Prostate gland (tissue), 2 donors: ENCODE data around the gene RAPGEF2. TPM values are rescaled to one million over a fixed set of nuclear protein-coding genes. Genes with fewer than 3 reads are reported as not detected.

Experiments used
- DNase-seq: peaks from one replicate; pipeline ENCODE4 v3.0.0-alpha.2; 2019; ENCODE audit warnings: low spot score
- H3K27ac ChIP-seq, 2 donors: fragments of 200-600 bp; sonication (generic); 2 replicates each; pipeline ENCODE4 v1.5.1; 2017 to 2019
- H3K27me3 ChIP-seq: fragments of 200-600 bp; sonication (generic); replicated peaks from 2 replicates; pipeline ENCODE4 v1.5.1; 2019; ENCODE audit not compliant: insufficient read depth
- H3K36me3 ChIP-seq, 2 donors: fragments of 200-600 bp; sonication (generic); 1 replicate in 1 of 2; 2 replicates in 1 of 2; pipeline versions ENCODE4 v1.5.1 to v1.8.1; 2017 to 2019
- H3K4me1 ChIP-seq: fragments of 200-600 bp; sonication (generic); replicated peaks from 2 replicates; pipeline ENCODE4 v1.5.1; 2019
- H3K4me3 ChIP-seq, 2 donors: fragments of 200-600 bp; sonication (generic); 2 replicates each; pipeline ENCODE4 v1.5.1; 2017 to 2019
- H3K9me3 ChIP-seq: fragments of 200-600 bp; sonication (generic); 2 replicates; pipeline ENCODE4 v1.5.1; 2017
- CTCF ChIP-seq, 4 experiments: fragments of 200-600 bp in 2 of 4; fragments of 450-650 bp in 2 of 4; sonication (generic) in 2 of 4; IDR thresholded peaks; 1 replicate in 3 of 4; 2 replicates in 1 of 4; pipeline ENCODE4 v1.5.1; 2016 to 2019; ENCODE audit warnings: antibody characterized with exemption in 4 of 4, mild to moderate bottlenecking in 2 of 4, moderate library complexity in 2 of 4
- POLR2A ChIP-seq: fragments of 450-650 bp; IDR thresholded peaks from one replicate; pipeline ENCODE4 v1.6.1; 2016; ENCODE audit warnings: antibody characterized with exemption, mild to moderate bottlenecking
- POLR2AphosphoS5 ChIP-seq: sonication (generic); formaldehyde crosslinking; IDR thresholded peaks from one replicate; pipeline ENCODE4 v1.6.1; 2017; ENCODE audit warnings: antibody characterized with exemption
- whole genome bisulfite sequencing: methylation state at CpG from one replicate; pipeline ENCODE4 v1.1.5; 2018; 5-methylcytosine and 5-hydroxymethylcytosine counted together
- intact Hi-C: fragments of 100-400 bp; cut with DNase I; formaldehyde crosslinking; loops from one replicate; pipeline ENCODE4 v1.14.2; 2022
- total RNA-seq, 2 donors: library from RNA; depleted of rRNA; stranded (reverse); fragments of >200 nt; gene quantifications; one replicate each; pipeline ENCODE4 v1.1.0, GENCODE V29; 2016

Gene RAPGEF2
- total RNA-seq, 2 donors from 2014 or later: 29.2 to 29.5 TPM

- Histone ChIP-seq H3K4me3 (no peak overlapping the region), H3K9me3 (no peaks in the 10 kb centered on the region), H3K36me3 (no peaks in the 10 kb centered on the region), H3K27ac (no peak overlapping the region), H3K4me1 (no peaks in the 10 kb centered on the region), H3K27me3 (no peaks in the 10 kb centered on the region)
- TF ChIP-seq POLR2AphosphoS5 (no peak), CTCF (IDR thresholded peaks at IDR 0.05) (no peak), POLR2A (no peak)
- no peak for DNase-seq
- 78% methylated on average over 4 of the region's 4 CpGs for WGBS
- intact Hi-C loops: no loop called here
Observed at GRCh38 chr4:159252491-159252890, 149.6 kb downstream of the RAPGEF2 start.

GRCh38 chr4:159256037-159256436 lies 153.2 kb downstream of the RAPGEF2 start:
- no peaks in the 10 kb centered on the region for H3K36me3 ChIP-seq
- H3K4me3 ChIP-seq: no peak overlapping the region
- WGBS: 96% methylated on average over 2 of the region's 2 CpGs
- TF ChIP-seq POLR2A (no peak), POLR2AphosphoS5 (no peak), CTCF (IDR thresholded peaks at IDR 0.05) (no peak)
- no peaks in the 10 kb centered on the region for H3K9me3 ChIP-seq
- no peak for DNase-seq
- no peak overlapping the region for H3K27ac ChIP-seq
- H3K27me3 ChIP-seq: no peaks in the 10 kb centered on the region
- H3K4me1 ChIP-seq: no peaks in the 10 kb centered on the region
- intact Hi-C loops: no loop called here

GRCh38 chr4:159258889-159259560 lies 156.1 kb downstream of the RAPGEF2 start:
- Histone ChIP-seq H3K27ac (no peak overlapping the region), H3K4me1 (no peaks in the 10 kb centered on the region), H3K4me3 (no peak overlapping the region), H3K36me3 (no peaks in the 10 kb centered on the region), H3K9me3 (no peaks in the 10 kb centered on the region), H3K27me3 (no peaks in the 10 kb centered on the region)
- DNase-seq: no peak
- 94% methylated on average over 4 of the region's 4 CpGs for WGBS
- intact Hi-C loops: no loop called here
- TF ChIP-seq POLR2A: no peak
- no peak for TF ChIP-seq CTCF (IDR thresholded peaks at IDR 0.05)
- no peak for TF ChIP-seq POLR2AphosphoS5

- Histone ChIP-seq H3K9me3 (no peaks in the 10 kb centered on the region), H3K4me3 (no peak overlapping the region), H3K36me3 (no peaks in the 10 kb centered on the region), H3K27me3 (no peaks in the 10 kb centered on the region), H3K4me1 (no peaks in the 10 kb centered on the region), H3K27ac (no peak overlapping the region)
- 93% methylated on average over 3 of the region's 3 CpGs for WGBS
- intact Hi-C loops: no loop called here
- TF ChIP-seq POLR2AphosphoS5 (no peak), CTCF (IDR thresholded peaks at IDR 0.05) (no peak), POLR2A (no peak)
- DNase-seq: no peak
Observed at GRCh38 chr4:159264057-159264456, 161.2 kb downstream of the RAPGEF2 start.
